ENCODE results near the gene CNPY4.

The CNPY4 gene

GRCh38 chr7:100152404-100152803 lies 33.0 kb downstream of the CNPY4 start:
- no peak for DNase-seq (ENCODE audit: low read depth)
- H3K4me3 ChIP-seq (ENCODE audit: low read length), result no peak overlapping the region
- TF ChIP-seq CTCF (conservative IDR thresholded peaks at IDR 0.05; ENCODE audit: low read length), result no peak

GRCh38 chr7:100152937-100153666 lies 33.7 kb downstream of the CNPY4 start:
- DNase-seq (ENCODE audit: low read depth), result no peak
- no peak for TF ChIP-seq CTCF (conservative IDR thresholded peaks at IDR 0.05; ENCODE audit: low read length)
- no peak overlapping the region for H3K4me3 ChIP-seq (ENCODE audit: low read length)

DNA sequence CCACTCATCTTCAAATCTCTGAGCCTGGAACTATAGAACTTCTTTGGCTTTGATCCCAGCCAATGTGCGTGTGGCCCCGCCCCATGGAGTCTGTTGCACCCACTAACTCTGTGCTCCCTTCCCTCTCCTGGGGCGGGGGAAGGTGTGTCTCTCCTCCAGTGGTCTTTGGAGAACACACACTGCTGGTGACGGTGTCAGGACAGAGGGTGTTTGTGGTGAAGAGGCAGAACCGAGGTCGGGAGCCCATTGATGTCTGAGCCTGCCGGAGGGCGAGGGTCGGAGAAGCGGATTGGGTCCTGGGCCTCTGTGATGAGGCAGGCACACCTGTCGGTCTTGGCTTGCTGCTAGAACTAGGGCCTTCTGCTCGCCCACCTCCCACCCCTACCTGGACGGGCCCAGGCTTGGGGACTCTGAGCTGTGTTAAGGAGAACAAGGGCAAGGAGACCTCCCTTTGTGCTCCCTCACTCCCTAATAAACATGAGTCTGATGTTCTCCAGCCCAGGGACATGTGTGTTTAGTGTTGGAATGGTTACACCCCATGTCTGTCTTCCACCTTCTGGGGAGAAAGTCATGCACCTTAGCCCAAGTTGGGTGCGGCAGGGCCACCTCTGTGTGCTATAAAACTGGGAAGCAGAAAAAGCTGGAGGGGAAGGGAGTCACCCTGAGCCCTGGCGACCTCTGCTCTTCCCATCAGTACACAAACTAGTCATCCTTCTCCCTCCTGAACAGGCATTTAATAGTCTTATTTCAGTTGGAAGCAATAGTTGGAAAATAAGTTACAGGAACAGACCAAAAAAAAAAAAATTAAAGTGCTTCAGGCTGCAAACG lies 34.5 kb downstream of the CNPY4 start:
- DNase-seq (ENCODE audit: low read depth), result no peak
- H3K4me3 ChIP-seq (ENCODE audit: low read length), result no peak overlapping the region
- no peak for TF ChIP-seq CTCF (conservative IDR thresholded peaks at IDR 0.05; ENCODE audit: low read length)

- H3K4me3 ChIP-seq (ENCODE audit: low read length), result no peak overlapping the region
- no peak for DNase-seq (ENCODE audit: low read depth)
- no peak for TF ChIP-seq CTCF (conservative IDR thresholded peaks at IDR 0.05; ENCODE audit: low read length)
These were observed 35.4 kb downstream of the CNPY4 start for GRCh38 chr7:100154651-100155491.

- no peak overlapping the region for H3K4me3 ChIP-seq (ENCODE audit: low read length)
- DNase-seq (ENCODE audit: low read depth), result no peak
- TF ChIP-seq CTCF (conservative IDR thresholded peaks at IDR 0.05; ENCODE audit: low read length), result no peak
These were observed 36.3 kb downstream of the CNPY4 start for GRCh38 chr7:100155553-100156317.

DNA sequence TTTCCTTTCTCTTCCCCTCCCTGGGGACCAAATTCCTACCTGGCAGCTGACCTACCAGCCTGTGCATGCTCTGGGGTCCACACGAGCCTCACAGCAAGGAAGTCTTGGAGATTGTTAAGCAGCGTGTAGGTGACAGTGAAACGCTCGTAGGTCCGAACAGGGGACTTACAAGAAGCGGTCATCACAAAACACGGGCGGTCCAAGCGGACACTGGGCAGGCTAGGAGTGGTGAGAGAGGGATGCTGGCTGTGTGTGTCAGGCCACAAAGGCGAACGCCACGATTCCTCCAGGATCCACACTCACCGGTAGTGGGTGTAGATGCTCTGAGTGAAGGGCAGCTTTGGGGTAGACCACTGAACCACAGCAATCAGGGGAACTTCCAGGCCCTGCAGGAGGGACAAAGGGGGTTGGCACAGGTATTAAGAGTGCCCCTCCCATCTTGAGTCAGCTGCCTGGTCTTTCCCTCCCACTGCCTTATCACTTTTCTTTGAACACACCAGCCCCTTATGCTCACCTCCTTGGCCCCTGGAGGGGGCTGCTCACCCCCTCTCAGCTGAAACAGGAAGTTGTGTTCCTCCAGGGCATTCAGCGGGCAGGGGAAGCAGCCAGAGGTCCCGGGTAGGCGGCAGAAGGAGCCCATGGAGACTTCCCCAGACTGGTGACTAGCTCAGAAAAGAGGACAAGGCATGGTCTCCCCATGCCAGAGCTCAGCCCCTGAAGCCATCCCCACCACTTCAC lies 37.1 kb downstream of the CNPY4 start:
- no peak for TF ChIP-seq CTCF (conservative IDR thresholded peaks at IDR 0.05; ENCODE audit: low read length)
- peak overlapping the region; percentile 69; the same call in 1 of the 2 replicates for H3K4me3 ChIP-seq (ENCODE audit: low read length)
- DNase-seq (ENCODE audit: low read depth), result no peak
